Cardiac fibroblast (primary cell): ENCODE results near the gene SNX20.
A peak's percentile ranks its signal among the peaks of the same experiment; 100 is the strongest.

Experiments
- DNase-seq, 2 donors: peaks; one replicate each; pipeline versions ENCODE4 v3.0.0 to v3.0.0-alpha.2; 2010; ENCODE audit warnings: low read depth in 2 of 2
- H3K4me3 ChIP-seq, 2 donors: replicated peaks in 1 of 2; 1 replicate in 1 of 2; 2 replicates in 1 of 2; pipeline ENCODE4 v1.5.1; 2011; ENCODE audit warnings: low read depth in 2 of 2, low read length in 2 of 2, mild to moderate bottlenecking in 2 of 2, moderate library complexity in 1 of 2
- TF ChIP-seq, protein P1 (sequence below): IDR thresholded peaks from one replicate; pipeline ENCODE4 v1.5.1; 2011; ENCODE audit warnings: low read depth, mild to moderate bottlenecking, low read length, inconsistent platforms

SNX20 gene

DNA sequence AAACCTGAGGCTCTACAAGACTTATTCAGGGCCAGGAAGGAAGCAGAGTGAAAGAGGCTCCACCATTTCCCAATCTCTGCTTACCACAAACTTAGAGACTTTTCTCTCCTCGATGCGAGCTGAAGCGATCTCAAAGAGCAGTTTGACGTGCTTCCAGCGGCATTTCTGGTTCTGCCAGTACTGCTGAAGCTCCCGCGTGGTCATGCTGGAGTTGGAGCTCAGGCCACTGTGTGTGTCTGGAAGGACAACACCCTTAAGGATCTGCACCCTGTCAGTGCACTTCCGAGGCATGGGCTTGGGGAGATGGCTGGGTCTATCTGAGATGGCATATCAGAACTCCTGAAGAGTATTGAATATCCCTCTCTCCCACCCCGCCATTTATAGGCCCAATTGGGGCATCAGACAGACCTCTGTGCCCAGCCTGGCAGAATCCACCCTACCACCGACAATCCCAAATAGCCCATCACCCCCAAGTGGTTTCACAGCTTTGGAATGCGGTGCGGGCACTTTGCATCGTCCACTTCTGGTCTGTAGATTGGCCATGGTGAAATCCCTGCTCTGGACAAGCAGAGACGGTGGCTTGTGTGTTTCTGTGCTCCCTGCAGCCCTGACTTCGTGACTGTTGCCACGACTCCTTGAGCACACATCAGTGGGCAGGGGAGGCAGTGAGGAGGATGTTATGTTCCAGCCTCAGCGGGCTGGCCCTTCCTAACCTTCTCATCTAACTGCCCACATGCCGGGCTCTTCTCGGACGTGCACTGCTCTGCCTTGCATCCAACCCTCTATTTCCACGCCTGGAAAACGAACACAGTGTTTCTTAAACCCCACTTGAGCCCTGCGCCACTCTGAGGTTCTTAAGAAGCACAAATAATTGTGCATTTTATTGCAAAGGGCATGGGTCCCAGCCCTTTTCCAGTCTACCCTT is 5.2 kb downstream of the SNX20 start:
- TF ChIP-seq, protein P1, sequence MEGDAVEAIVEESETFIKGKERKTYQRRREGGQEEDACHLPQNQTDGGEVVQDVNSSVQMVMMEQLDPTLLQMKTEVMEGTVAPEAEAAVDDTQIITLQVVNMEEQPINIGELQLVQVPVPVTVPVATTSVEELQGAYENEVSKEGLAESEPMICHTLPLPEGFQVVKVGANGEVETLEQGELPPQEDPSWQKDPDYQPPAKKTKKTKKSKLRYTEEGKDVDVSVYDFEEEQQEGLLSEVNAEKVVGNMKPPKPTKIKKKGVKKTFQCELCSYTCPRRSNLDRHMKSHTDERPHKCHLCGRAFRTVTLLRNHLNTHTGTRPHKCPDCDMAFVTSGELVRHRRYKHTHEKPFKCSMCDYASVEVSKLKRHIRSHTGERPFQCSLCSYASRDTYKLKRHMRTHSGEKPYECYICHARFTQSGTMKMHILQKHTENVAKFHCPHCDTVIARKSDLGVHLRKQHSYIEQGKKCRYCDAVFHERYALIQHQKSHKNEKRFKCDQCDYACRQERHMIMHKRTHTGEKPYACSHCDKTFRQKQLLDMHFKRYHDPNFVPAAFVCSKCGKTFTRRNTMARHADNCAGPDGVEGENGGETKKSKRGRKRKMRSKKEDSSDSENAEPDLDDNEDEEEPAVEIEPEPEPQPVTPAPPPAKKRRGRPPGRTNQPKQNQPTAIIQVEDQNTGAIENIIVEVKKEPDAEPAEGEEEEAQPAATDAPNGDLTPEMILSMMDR = no peak
- no peak overlapping the region for H3K4me3 ChIP-seq
- no peak for DNase-seq

DNA sequence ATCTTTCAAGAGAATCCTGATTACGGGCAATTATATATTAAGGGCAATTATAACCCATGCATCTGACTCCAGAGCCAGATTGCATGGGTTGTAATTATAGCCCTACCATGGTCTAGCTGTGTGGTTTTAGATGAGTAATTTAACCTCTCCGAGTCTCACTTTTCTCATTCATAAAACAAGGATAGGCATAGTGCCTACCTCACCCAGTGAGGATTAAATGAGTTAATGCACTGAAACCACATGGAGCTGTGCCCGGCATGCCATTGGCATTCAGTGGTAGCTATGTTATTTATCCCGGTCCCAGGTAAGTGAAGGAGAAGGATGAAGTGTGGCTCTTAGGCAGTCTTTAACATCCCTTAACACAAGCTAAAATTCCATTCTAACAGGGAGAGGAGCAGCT is 6.3 kb downstream of the SNX20 start:
- TF ChIP-seq, protein P1 = no peak
- no peak for DNase-seq
- no peak overlapping the region for H3K4me3 ChIP-seq

DNA sequence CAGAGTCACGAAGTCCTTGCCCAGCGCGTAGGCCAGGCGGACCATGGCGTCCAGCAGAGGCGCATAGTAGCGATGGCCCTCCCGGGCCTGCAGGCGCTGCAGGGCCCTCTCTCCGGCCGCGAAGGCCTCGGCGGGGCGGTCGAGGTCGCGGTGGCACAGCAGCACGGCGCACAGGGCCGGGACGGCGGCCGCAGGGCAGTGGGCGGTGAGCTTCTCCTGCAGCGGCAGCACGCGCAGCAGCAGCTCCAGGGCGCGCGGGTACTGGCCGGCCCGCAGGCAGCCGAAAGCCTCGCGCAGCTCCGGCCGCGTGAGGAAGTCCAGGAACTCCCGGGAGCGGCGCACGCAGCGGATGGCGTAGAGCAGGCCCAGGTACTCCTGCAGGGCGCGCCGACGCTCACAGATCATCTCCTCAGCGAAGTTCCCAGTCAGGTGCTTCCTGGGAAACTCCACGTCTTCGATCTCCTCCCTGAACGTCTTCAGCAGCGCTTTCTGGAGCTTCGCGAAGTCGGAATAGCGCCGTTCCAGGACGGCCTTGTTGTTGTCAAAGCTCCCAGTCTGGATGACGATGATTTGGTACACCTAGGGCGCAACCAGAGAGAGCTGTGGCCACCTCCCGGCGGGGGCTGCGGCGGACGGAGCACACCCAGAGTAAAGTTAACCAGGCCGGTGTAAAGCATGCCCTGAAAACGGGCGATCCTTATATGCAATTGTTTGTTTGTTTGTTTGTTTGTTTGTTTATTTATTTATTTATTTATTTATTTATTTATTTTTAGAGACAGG is 7.4 kb downstream of the SNX20 start:
- H3K4me3 ChIP-seq = no peak overlapping the region
- TF ChIP-seq, protein P1 = no peak
- no peak for DNase-seq

DNA sequence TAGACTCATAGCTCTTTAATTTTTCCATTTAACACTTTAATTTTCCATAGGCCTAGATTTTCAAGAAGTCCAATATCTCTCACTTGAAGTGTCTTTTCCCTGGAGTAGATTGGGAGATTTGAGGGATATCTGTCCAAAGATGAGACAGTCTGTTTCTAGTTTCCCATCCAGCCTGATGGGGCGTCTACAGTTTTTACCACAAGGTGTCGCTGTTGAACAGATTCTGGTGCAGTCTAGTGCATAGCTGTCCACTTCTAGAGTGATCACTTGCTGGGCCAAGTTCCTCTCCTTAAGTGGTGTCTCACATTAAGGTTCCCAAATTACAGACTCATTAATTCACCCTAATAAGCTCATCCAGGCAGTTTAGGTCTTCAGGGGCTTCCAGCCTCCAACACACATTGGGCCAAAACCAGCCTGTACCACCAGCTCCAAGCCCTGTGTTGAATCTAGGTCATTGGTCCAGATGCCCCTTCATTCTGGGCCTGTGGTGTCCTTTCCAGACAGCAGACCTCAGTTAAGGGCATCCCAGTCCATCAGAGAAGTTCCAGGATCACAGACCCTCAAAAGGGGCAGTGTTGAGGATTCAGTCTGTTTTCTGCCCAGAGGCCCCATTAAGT is 9.4 kb downstream of the SNX20 start:
- peak; percentile 28 to 52 for DNase-seq
- TF ChIP-seq, protein P1 = peak; percentile 60

DNA sequence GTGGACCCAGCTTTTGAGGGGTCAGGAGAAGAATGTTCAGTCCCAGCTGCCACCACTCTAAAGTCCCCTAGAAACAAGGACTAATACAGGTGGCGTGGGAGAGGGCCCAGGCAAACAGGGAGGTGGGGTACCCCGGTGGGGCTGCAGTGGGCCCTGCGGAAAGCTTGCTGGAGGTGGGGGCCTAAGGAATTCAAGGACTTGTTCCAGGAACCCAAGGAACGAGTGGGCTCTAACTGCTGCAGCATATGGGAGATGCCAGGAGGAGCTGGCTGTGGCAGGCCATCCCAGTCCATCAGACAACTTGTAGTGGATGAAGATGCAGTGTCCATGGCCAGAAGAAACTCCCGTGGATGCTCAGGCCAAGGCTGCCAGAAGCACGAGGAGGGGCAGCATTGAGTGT is 10.6 kb downstream of the SNX20 start:
- DNase-seq = no peak
- TF ChIP-seq, protein P1 = no peak
- no peak overlapping the region for H3K4me3 ChIP-seq

More for the DNA sequence above, 9.4 kb downstream of the SNX20 start:
- no peak overlapping the region for H3K4me3 ChIP-seq

DNA sequence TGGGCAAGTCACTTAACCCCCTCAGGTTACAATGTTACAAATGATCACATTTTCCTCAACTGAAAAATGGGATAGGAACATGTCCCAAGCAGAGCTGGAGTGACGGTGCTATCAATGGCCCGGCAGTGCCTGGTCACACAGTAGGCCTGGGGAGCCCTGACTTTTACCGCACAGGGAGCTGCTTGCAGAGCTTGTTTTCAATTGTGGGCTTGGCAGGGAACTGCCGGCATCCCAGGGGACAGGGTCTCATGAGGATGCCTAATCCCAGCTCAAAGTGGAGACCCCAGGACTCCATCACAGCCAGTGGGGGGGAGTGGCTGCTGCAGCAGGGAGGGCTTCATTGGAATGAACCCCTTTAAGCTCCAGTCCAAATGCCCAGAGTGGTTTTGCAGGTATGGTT is 11.4 kb downstream of the SNX20 start:
- H3K4me3 ChIP-seq = no peak overlapping the region
- no peak for DNase-seq
- TF ChIP-seq, protein P1 = no peak
